Measurements from ENCODE around the gene REPS1.

REPS1 gene

GRCh38 chr6:138931660-138932059, 56.4 kb downstream of the REPS1 start:
- no peak for DNase-seq (ENCODE audit: low read depth)
- H3K4me3 ChIP-seq (ENCODE audit: low read depth, low read length), result no peak overlapping the region
- no peak for TF ChIP-seq CTCF (IDR thresholded peaks at IDR 0.05; ENCODE audit: control insufficient read depth, extremely low read depth, insufficient read depth)

- no peak for DNase-seq (ENCODE audit: low read depth)
- no peak for TF ChIP-seq CTCF (IDR thresholded peaks at IDR 0.05; ENCODE audit: control insufficient read depth, extremely low read depth, insufficient read depth)
- no peak overlapping the region for H3K4me3 ChIP-seq (ENCODE audit: low read depth, low read length)
Measured at GRCh38 chr6:138926579-138926978, 61.5 kb downstream of the REPS1 start.

- no peak overlapping the region for H3K4me3 ChIP-seq (ENCODE audit: low read depth, low read length)
- DNase-seq (ENCODE audit: low read depth), result no peak
- no peak for TF ChIP-seq CTCF (IDR thresholded peaks at IDR 0.05; ENCODE audit: control insufficient read depth, extremely low read depth, insufficient read depth)
Measured at GRCh38 chr6:138925806-138926205, 62.2 kb downstream of the REPS1 start.

- no peak for TF ChIP-seq CTCF (IDR thresholded peaks at IDR 0.05; ENCODE audit: control insufficient read depth, extremely low read depth, insufficient read depth)
- no peak overlapping the region for H3K4me3 ChIP-seq (ENCODE audit: low read depth, low read length)
- DNase-seq (ENCODE audit: low read depth), result no peak
Measured at GRCh38 chr6:138923561-138923960, 64.5 kb downstream of the REPS1 start.

- DNase-seq (ENCODE audit: low read depth), result no peak
Measured at GRCh38 chr6:138920906-138921305, 67.1 kb downstream of the REPS1 start.

GRCh38 chr6:138914701-138915100, 73.4 kb downstream of the REPS1 start:
- no peak for DNase-seq (ENCODE audit: low read depth)
- no peak for TF ChIP-seq CTCF (IDR thresholded peaks at IDR 0.05; ENCODE audit: control insufficient read depth, extremely low read depth, insufficient read depth)

More at GRCh38 chr6:138920906-138921305, 67.1 kb downstream of the REPS1 start:
- H3K4me3 ChIP-seq (ENCODE audit: low read depth, low read length), result no peak overlapping the region
- TF ChIP-seq CTCF (IDR thresholded peaks at IDR 0.05; ENCODE audit: control insufficient read depth, extremely low read depth, insufficient read depth), result no peak

GRCh38 chr6:138912308-138912707, 75.7 kb downstream of the REPS1 start:
- H3K4me3 ChIP-seq (ENCODE audit: low read depth, low read length), result no peak overlapping the region
- TF ChIP-seq CTCF (IDR thresholded peaks at IDR 0.05; ENCODE audit: control insufficient read depth, extremely low read depth, insufficient read depth), result no peak
- no peak for DNase-seq (ENCODE audit: low read depth)

More at GRCh38 chr6:138914701-138915100, 73.4 kb downstream of the REPS1 start:
- H3K4me3 ChIP-seq (ENCODE audit: low read depth, low read length), result no peak overlapping the region

Data from LNCaP clone FGC (cell line).